GM21367 (cell line): ENCODE measurements around the gene KRTAP19-4.
"Not testable (repeated sequence)": the region's sequence is repeated elsewhere in the genome, so short reads cannot be mapped to it uniquely, and the experiment has no call there.

Experiments used
- ATAC-seq: cut with Tn5 transposase; IDR thresholded peaks from one replicate; pipeline ENCODE4 v1.9.1; 2021; ENCODE audit not compliant: unreplicated experiment

Gene KRTAP19-4, protein sequence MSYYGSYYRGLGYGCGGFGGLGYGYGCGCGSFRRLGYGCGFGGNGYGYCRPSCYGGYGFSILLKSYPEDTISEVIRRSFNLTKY

GRCh38 chr21:30497065-30497464 lies at the start of gene KRTAP19-4:
Gene KRTAP19-4, minus strand, starts transcription at chr21:30497165. Its CDS starts 55 bp downstream, at chr21:30497110.
- no peak for ATAC-seq

DNA sequence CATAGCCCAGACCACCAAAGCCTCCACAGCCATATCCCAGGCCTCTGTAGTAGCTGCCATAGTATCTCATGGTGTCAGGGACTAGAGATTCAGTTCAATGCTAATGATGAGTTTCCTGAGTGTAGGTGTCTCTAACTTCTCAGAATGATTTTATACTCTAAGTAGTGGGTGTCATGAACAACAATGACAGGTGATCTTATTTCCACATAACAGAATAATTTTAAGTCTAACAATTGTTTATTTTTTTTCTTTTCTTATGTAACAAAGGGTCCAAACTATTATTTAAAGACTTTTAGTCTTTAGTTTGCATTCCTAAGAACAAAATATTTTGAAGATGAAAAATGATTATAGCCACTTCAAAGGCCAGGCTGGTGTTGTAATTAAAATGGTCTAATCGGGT lies 44.8 kb upstream of the KRTAP19-4 start, which contains the start of gene KRTAP19-6:
Gene KRTAP19-6 (minus strand): TSS at position 101 of the 400 bp plus-strand sequence. CDS start 31 bp downstream, at position 70.
- ATAC-seq, result no peak

DNA sequence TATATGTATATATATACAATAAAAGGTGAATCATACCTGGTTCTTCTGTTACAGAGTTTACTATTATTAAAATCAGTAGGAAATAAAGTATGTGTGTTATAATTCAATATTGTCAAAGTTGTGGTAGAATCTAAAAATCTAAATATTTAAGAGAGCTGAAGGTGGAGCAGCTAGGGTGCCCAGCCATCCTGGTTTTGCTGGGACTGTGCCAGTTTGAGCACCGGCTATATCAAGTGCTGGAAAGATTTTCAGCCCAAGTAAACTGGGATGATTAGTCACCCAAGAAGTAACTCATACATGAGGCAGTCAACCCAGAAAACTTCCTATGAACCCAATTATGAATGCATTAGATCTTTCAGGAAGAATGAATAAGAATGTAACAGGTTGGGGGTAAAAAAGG lies 21.9 kb upstream of the KRTAP19-4 start:
- no peak for ATAC-seq

DNA sequence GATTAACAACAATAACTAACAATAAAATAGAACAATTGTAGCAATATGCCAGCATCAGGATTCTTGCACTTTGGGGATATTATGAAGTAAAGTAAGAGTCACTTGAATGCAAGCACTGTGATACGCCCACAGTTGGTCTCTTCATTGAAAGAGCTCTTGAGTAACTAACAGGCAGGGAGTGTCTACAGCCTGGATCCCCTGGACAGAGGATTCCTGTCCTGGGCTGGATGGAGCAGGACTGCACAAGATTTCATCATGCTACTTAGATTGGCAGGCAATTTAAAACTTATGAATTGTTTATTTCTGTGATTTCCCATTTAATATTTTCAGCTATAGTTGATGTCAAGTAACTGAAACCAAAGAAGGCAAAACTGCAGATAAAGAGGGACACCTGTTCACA lies 18.7 kb upstream of the KRTAP19-4 start:
- ATAC-seq, result no peak

DNA sequence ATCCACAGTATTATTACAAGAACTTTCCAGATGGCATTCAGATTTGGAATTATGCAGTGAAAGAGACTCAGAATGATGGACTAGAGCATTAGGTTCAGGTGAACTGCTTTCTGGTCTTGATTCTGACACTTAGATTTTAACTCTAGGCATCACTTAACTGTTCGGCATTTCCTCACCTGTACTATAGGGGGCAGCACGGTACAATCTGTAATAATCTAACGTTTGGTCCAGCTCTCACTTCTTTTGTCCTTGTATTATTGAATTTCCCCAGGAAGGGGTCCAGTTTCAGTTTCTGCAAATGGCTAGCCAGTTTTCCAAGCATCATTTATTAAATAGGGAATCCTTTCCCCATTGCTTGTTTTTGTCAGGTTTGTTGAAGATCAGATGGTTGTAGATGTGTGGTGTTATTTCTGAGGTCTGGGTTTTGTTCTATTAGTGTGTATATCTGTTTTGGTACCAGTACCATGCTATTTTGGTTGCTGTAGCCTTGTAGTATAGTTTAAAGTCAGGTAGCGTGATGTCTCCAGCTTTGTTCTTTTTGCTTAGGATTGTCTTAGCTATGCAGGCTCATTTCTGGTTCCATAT lies 8.7 kb upstream of the KRTAP19-4 start:
- ATAC-seq, result not testable (repeated sequence)

- no peak for ATAC-seq
Measured at GRCh38 chr21:30502041-30502440, 5.1 kb upstream of the KRTAP19-4 start, which contains the start of gene KRTAP19-5. Gene KRTAP19-5, minus strand, starts transcription at chr21:30502141. Its CDS starts 51 bp downstream, at chr21:30502090.

DNA sequence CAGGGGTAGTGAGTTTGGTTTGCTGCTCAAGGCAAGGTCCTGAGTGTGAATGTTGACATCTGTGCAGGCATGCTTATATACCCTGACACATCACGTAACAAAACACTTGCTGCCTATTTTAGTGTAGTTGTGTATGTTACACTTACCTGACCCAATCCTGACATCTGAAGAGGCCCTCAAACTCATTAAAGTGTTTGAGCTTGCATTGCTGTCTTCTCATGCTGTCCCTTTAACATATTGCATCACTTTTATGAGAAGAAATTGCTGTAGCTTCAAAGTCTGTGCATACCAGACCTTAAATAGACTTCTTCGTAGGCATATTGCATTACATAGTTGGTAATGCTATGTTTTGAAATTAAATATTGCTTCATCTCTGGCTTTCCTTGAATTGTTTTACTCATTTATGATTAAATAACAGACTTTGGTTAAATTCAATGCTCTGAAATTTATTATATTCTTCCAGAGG lies 5.0 kb downstream of the KRTAP19-4 start, which contains the start of gene KRTAP19-3:
Gene KRTAP19-3 (minus strand): TSS at position 51 of the 466 bp plus-strand sequence. CDS start 56 bp downstream, outside the sequence.
- no peak for ATAC-seq

- ATAC-seq, result no peak
Measured at GRCh38 chr21:30487336-30487735, 9.6 kb downstream of the KRTAP19-4 start, which contains the start of gene KRTAP19-2. Gene KRTAP19-2, minus strand, starts transcription at chr21:30487436. Its CDS starts 88 bp downstream, at chr21:30487348.

- no peak for ATAC-seq
Measured at GRCh38 chr21:30486180-30486579, 10.8 kb downstream of the KRTAP19-4 start.

GRCh38 chr21:30482130-30482529 lies 14.8 kb downstream of the KRTAP19-4 start:
- no peak for ATAC-seq

DNA sequence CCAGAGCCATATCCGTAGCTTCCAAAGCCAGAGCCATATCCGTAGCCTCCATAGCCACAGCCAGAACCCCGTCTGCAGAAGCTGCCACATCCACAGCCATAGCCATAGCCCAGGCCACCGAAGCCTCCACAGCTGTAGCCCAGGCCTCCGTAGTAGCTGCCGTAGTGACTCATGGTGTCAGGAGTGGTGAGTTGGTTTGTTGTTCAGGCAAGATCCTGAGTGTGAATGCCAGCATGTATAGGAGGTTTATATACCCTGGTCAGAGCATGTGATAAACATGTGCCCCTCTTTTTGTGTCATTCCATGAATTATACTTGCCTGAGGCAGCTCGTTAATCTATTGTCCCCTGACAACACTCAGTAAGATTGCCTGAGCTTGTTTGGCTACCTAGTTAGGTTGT lies 16.8 kb downstream of the KRTAP19-4 start, which contains the start of gene KRTAP19-1:
Gene KRTAP19-1 (minus strand): TSS at position 223 of the 400 bp plus-strand sequence. CDS start 50 bp downstream, at position 173.
- ATAC-seq, result no peak

GRCh38 chr21:30479259-30479658 lies 17.7 kb downstream of the KRTAP19-4 start:
- no peak for ATAC-seq

DNA sequence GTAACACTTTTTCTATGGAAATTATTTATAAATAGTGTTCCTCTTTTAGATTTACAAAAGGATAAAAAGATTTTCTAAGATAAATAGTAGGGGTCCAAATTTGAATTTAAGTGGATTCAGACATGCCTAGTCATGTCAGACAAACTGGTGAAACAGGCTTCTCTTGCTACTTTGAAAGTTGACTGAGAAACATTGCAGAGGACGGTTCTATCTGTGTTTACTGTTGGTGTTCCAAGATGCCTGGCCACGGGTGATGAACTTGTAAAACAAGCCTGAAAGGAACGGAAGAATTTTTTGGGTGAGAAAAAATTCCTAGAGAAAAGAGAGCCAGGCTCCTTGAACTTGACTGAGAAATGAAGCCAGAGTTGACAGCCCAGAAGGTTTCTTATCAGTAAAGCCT lies 19.0 kb downstream of the KRTAP19-4 start:
- no peak for ATAC-seq

DNA sequence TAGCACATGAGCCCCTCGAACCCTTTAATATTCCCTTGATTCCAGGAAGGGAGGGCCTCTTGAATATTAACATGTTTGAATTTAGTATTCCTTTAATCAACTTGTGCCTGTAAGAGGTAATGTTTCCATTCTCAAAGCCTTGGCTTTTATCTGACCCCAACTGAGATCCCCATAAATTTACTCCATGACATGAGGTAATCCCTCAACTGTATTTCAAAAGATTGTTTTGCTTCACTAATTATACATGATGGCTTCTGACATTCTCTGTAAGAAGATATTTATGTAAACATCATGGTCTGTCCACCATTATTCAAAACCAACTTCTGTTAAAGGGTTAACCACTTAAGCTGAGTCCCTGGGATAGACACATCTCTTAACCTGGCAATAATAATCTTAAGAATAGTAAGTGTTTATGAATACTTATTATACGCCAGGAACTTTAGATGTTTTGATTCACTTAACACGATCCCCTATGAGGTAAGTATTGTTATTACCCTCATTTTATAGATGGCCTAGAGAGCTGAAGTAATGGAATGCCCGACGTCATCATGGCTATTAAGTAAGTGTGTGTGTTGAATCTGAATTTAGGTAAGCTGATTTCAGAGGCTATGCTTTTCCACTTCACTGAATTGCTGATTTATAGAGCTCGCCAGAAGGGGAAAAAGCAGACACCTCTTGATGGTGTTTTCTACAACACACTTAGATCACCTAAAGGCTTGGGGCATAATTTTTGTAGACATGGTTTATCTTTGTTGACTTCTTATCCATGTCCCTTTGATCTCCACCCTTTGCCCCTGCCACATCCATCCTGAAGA lies 27.9 kb downstream of the KRTAP19-4 start:
- ATAC-seq, result no peak

DNA sequence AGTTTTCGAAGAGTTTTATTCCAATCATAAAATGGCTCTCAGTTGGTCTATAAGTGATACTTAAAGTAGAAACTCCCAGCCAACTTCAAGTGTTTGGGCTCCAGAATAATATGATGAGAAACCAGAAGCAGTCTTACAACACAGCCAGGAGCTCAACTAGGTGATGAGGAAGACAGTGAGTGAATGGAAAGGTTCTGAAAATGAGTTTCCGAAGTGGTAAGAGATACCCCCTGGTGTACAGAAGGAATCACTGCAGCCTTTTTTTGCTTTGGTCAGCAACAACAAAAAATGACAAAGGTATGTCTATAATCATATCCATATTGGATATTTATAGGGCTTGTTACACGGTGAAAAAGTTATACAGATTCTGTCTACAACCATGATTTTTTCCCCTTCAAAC lies 33.3 kb downstream of the KRTAP19-4 start:
- no peak for ATAC-seq

- no peak for ATAC-seq
Measured at GRCh38 chr21:30448514-30448913, 48.5 kb downstream of the KRTAP19-4 start.

DNA sequence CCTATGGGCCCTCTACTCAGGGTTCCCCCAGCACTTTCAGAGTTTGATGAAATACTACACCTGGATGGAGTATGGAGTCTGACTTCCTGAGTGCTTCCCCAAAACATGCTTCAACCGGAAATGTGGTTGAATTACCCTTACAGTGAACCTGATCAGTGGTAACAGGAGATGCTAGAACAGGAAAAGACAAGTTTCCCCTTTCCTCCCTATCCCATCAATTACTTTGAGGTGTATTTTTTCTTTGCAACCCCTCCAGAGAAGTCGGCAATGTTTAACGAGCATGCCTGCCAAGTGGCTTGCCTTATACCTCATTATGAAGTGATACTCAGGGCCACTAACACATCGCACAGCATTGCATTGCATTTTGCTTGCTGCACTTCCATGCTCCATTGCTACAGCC lies 49.9 kb downstream of the KRTAP19-4 start:
- no peak for ATAC-seq
